Trophoblast cell (in vitro differentiated cells and primary cell): Measurements from ENCODE around the gene ST6GALNAC4.
A peak's percentile ranks its signal among the peaks of the same experiment; 100 is the strongest.

Experiments
- DNase-seq, 2 donors: peaks; one replicate each; pipeline ENCODE4 v3.0.0-alpha.2; 2016
- H2AFZ ChIP-seq: 2 replicates; pipeline ENCODE4 v1.6.1; 2013; ENCODE audit warnings: low read length, moderate library complexity, mild to moderate bottlenecking; ENCODE audit not compliant: insufficient read depth, poor library complexity
- H2AK5ac ChIP-seq: 2 replicates; pipeline ENCODE4 v1.6.1; 2013; ENCODE audit warnings: mild to moderate bottlenecking, low read length
- H2BK120ac ChIP-seq: 2 replicates; pipeline ENCODE4 v1.6.1; 2013; ENCODE audit warnings: low read length, mild to moderate bottlenecking, moderate library complexity; ENCODE audit not compliant: insufficient read depth, poor library complexity
- H2BK12ac ChIP-seq: 2 replicates; pipeline ENCODE4 v1.6.1; 2013; ENCODE audit warnings: mild to moderate bottlenecking, low read length, moderate library complexity
- H2BK5ac ChIP-seq: 2 replicates; pipeline ENCODE4 v1.6.1; 2013; ENCODE audit warnings: low read length, low read depth, moderate library complexity, mild to moderate bottlenecking; ENCODE audit not compliant: poor library complexity
- H3K14ac ChIP-seq: 2 replicates; pipeline ENCODE4 v1.6.1; 2013; ENCODE audit warnings: mild to moderate bottlenecking, low read length
- H3K18ac ChIP-seq: 2 replicates; pipeline ENCODE4 v1.6.1; 2013; ENCODE audit warnings: mild to moderate bottlenecking, low read length
- H3K23ac ChIP-seq: 2 replicates; pipeline ENCODE4 v1.6.1; 2013; ENCODE audit warnings: low read length
- H3K27ac ChIP-seq: 2 replicates; pipeline ENCODE4 v1.5.1; 2013; ENCODE audit warnings: low read depth, mild to moderate bottlenecking, inconsistent platforms, low read length, moderate library complexity
- H3K27me3 ChIP-seq: 2 replicates; pipeline ENCODE4 v1.6.1; 2013; ENCODE audit warnings: inconsistent platforms, mild to moderate bottlenecking, low read length, moderate library complexity; ENCODE audit not compliant: insufficient read depth
- H3K36me3 ChIP-seq, 2 experiments: 1 replicate in 1 of 2; 2 replicates in 1 of 2; pipeline ENCODE4 v1.6.1; 2013; ENCODE audit warnings: low read length in 2 of 2, mild to moderate bottlenecking in 2 of 2, moderate library complexity in 1 of 2; ENCODE audit not compliant: insufficient read depth in 2 of 2, control insufficient read depth in 1 of 2
- H3K4ac ChIP-seq: 2 replicates; pipeline ENCODE4 v1.6.1; 2013; ENCODE audit warnings: low read depth, mild to moderate bottlenecking, low read length, moderate library complexity
- H3K4me1 ChIP-seq, 2 experiments: 1 replicate in 1 of 2; 2 replicates in 1 of 2; pipeline ENCODE4 v1.6.1; 2013; ENCODE audit warnings: low read length in 2 of 2, mild to moderate bottlenecking in 2 of 2, moderate library complexity in 1 of 2; ENCODE audit not compliant: insufficient read depth in 2 of 2, control insufficient read depth in 1 of 2
- H3K4me2 ChIP-seq: 2 replicates; pipeline ENCODE4 v1.6.1; 2013; ENCODE audit warnings: inconsistent platforms, mild to moderate bottlenecking, low read length, moderate library complexity
- H3K4me3 ChIP-seq: 2 replicates; pipeline ENCODE4 v1.5.1; 2013; ENCODE audit warnings: mild to moderate bottlenecking, low read depth, low read length, inconsistent platforms
- H3K79me1 ChIP-seq: one replicate; pipeline ENCODE4 v1.6.1; 2013; ENCODE audit warnings: low read length
- H3K79me2 ChIP-seq: 2 replicates; pipeline ENCODE4 v1.6.1; 2013; ENCODE audit warnings: low read length, mild to moderate bottlenecking; ENCODE audit not compliant: control insufficient read depth, insufficient read depth, poor library complexity
- H3K9ac ChIP-seq: 2 replicates; pipeline ENCODE4 v1.6.1; 2013; ENCODE audit warnings: mild to moderate bottlenecking, low read length
- H3K9me3 ChIP-seq: 2 replicates; pipeline ENCODE4 v1.6.1; 2013; ENCODE audit warnings: low read depth, mild to moderate bottlenecking, control low read depth, inconsistent platforms, low read length; ENCODE audit not compliant: insufficient read depth
- H4K12ac ChIP-seq: 2 replicates; pipeline ENCODE4 v1.6.1; 2013; ENCODE audit warnings: low read depth, mild to moderate bottlenecking, low read length, moderate library complexity
- H4K8ac ChIP-seq: 2 replicates; pipeline ENCODE4 v1.6.1; 2013; ENCODE audit warnings: low read depth, mild to moderate bottlenecking, low read length, moderate library complexity
- H4K91ac ChIP-seq: one replicate; pipeline ENCODE4 v1.6.1; 2013; ENCODE audit warnings: low read depth, mild to moderate bottlenecking, low read length, moderate library complexity
- WGBS: extraction: QIAGEN DNeasy Blood & Tissue Kit; methylation state at CpG from one replicate; pipeline ENCODE4 v1.1.7; 2013; ENCODE audit warnings: missing lambda C conversion rate; ENCODE audit not compliant: insufficient read length, insufficient coverage; ENCODE audit errors: extremely low coverage; 5-methylcytosine and 5-hydroxymethylcytosine counted together

Gene ST6GALNAC4

GRCh38 chr9:127959841-127960409 lies 43.1 kb upstream of the ST6GALNAC4 start:
- no CpG with 5 or more reads among the region's 2 CpGs for WGBS
- H3K4me2 ChIP-seq: no peak overlapping the region
- H3K23ac ChIP-seq: no peak overlapping the region
- no peak overlapping the region for H4K8ac ChIP-seq
- no peak overlapping the region for H2BK120ac ChIP-seq
- H3K79me2 ChIP-seq: peaks cover 22% of the 10 kb centered on the region
- no peak overlapping the region for H3K14ac ChIP-seq
- H3K4me3 ChIP-seq: no peak overlapping the region
- no peaks in the 10 kb centered on the region for H3K27me3 ChIP-seq
- H3K36me3 ChIP-seq: peaks cover 0 to 2% of the 10 kb centered on the region in 2 experiments
- H3K18ac ChIP-seq: no peak overlapping the region
- peaks cover 2% of the 10 kb centered on the region for H3K79me1 ChIP-seq
- no peak overlapping the region for H2BK5ac ChIP-seq
- H2AFZ ChIP-seq: no peak overlapping the region
- no peak overlapping the region for H4K12ac ChIP-seq
- H2AK5ac ChIP-seq: no peak overlapping the region
- H3K4me1 ChIP-seq: peaks cover 30 to 36% of the 10 kb centered on the region in 2 experiments
- H4K91ac ChIP-seq: no peak overlapping the region
- no peak overlapping the region for H2BK12ac ChIP-seq
- H3K4ac ChIP-seq: peak overlapping the region; percentile 34
- no peak overlapping the region for H3K9ac ChIP-seq
- no peak overlapping the region for H3K27ac ChIP-seq
- H3K9me3 ChIP-seq: peaks cover 3% of the 10 kb centered on the region
- no peak for DNase-seq

- Histone ChIP-seq H3K79me2 (peaks cover 24% of the 10 kb centered on the region), H2BK5ac (no peak overlapping the region), H3K9me3 (peaks cover 3% of the 10 kb centered on the region), H2AFZ (no peak overlapping the region), H3K9ac (no peak overlapping the region), H3K4me1 (peaks cover 30 to 36% of the 10 kb centered on the region in 2 experiments), H2BK120ac (no peak overlapping the region), H4K12ac (no peak overlapping the region), H3K18ac (no peak overlapping the region), H3K79me1 (peaks cover 2% of the 10 kb centered on the region), H4K91ac (no peak overlapping the region), H3K4me3 (no peak overlapping the region), H3K14ac (no peak overlapping the region), H3K4ac (no peak overlapping the region), H2BK12ac (no peak overlapping the region), H2AK5ac (no peak overlapping the region), H4K8ac (no peak overlapping the region), H3K36me3 (peaks cover 0 to 2% of the 10 kb centered on the region in 2 experiments), H3K23ac (no peak overlapping the region), H3K27ac (no peak overlapping the region), H3K4me2 (no peak overlapping the region), H3K27me3 (no peaks in the 10 kb centered on the region)
- DNase-seq: no peak
- WGBS: no CpG with 5 or more reads among the region's 4 CpGs
Observed at GRCh38 chr9:127959398-127959797, 42.6 kb upstream of the ST6GALNAC4 start.

DNA sequence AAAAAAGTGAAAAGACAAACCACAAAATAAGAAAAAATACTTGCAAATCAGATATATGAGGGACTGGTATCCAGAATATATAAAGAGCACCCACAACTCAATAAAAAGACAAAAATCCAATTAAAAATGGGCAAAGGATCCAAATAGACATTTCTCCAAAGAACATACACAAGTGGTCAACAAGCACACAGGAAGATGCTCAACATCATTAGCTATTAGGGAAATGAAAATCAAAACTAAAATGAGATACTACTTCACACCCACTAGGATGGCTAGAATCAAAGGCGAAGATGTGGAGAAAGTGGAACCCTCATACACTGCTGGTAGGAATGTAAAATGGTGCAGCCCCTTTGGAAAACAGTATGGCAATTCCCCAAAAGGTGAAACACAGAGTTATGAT lies 41.9 kb upstream of the ST6GALNAC4 start:
- Histone ChIP-seq H3K18ac (no peak overlapping the region), H3K4ac (no peak overlapping the region), H3K9me3 (peaks cover 3% of the 10 kb centered on the region), H3K27me3 (no peaks in the 10 kb centered on the region), H3K79me1 (peaks cover 2% of the 10 kb centered on the region), H3K79me2 (peaks cover 17% of the 10 kb centered on the region), H3K4me3 (no peak overlapping the region), H3K4me2 (no peak overlapping the region), H3K23ac (no peak overlapping the region), H3K14ac (no peak overlapping the region), H3K9ac (no peak overlapping the region), H2BK120ac (no peak overlapping the region), H3K4me1 (peaks cover 24 to 30% of the 10 kb centered on the region in 2 experiments), H4K12ac (no peak overlapping the region), H2AFZ (no peak overlapping the region), H3K27ac (no peak overlapping the region), H2BK12ac (no peak overlapping the region), H2AK5ac (no peak overlapping the region), H2BK5ac (no peak overlapping the region), H4K91ac (no peak overlapping the region), H4K8ac (no peak overlapping the region), H3K36me3 (peaks cover 0 to 2% of the 10 kb centered on the region in 2 experiments)
- DNase-seq: no peak
- WGBS: no CpG with 5 or more reads among the region's 1 CpG

DNA sequence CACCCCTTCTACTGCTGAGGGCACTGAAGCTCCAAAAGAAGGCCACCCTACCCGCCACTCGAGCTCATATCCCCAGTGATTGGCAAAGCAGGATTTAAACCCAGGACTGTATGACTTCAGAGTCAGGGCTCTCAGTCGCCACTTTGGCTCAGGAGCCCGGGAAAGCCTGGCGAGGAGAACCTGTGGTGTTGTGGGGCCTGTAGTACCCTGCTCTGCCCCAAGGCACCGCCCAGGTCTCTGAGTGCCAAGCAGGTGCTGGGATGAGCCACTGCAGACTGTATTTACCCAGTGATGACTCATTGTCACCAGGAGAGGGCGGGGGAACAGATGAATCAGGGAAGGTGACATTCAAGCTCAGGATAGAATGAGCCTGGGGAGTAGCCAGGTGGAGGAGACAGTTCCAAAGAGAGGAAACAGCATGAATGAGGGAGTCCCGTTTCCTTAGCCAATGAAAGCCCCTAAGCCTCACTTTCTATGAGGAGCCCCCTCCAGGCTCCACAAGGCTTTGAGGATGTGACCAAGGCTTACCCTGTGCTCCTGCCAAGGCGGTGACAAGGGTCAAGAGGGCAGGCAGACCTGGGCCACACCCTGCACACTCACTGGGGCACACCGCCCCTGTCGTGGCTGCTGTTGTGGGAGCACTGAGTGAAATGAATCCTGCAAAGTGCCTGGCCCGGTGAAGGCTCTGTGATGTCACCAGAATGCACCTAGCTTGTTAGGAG lies 38.6 kb upstream of the ST6GALNAC4 start:
- no peak overlapping the region for H2AK5ac ChIP-seq
- H3K27me3 ChIP-seq: no peaks in the 10 kb centered on the region
- peaks cover 2% of the 10 kb centered on the region for H3K79me1 ChIP-seq
- H3K14ac ChIP-seq: no peak overlapping the region
- H3K79me2 ChIP-seq: peaks cover 14% of the 10 kb centered on the region
- no peaks in the 10 kb centered on the region for H3K9me3 ChIP-seq
- no peak overlapping the region for H3K9ac ChIP-seq
- no peak overlapping the region for H3K27ac ChIP-seq
- no peak overlapping the region for H2AFZ ChIP-seq
- H3K4me1 ChIP-seq: peaks cover 15 to 16% of the 10 kb centered on the region in 2 experiments
- H2BK120ac ChIP-seq: no peak overlapping the region
- no peak overlapping the region for H4K12ac ChIP-seq
- H2BK5ac ChIP-seq: no peak overlapping the region
- peak; percentile 62 to 89 for DNase-seq
- no peak overlapping the region for H4K8ac ChIP-seq
- no CpG with 5 or more reads among the region's 12 CpGs for WGBS
- no peak overlapping the region for H2BK12ac ChIP-seq
- H3K4me2 ChIP-seq: no peak overlapping the region
- H3K4ac ChIP-seq: peak overlapping the region; percentile 37
- peak overlapping the region; percentile 52 for H3K18ac ChIP-seq
- no peak overlapping the region for H3K4me3 ChIP-seq
- no peak overlapping the region for H3K23ac ChIP-seq
- peaks cover 4% of the 10 kb centered on the region in 2 experiments for H3K36me3 ChIP-seq
- H4K91ac ChIP-seq: no peak overlapping the region
